Activated CD4-positive, alpha-beta memory T cell treated with anti-CD3 and anti-CD28 coated beads for 36 hours (primary cell): Measurements from ENCODE around the gene KIAA1549. TPM values are rescaled to one million over a fixed set of nuclear protein-coding genes. Genes with fewer than 3 reads are reported as not detected.

Source experiments
- CTCF ChIA-PET: fragments of 350-600 bp; sonication (Branson Sonifier 250); formaldehyde crosslinking; loops from one replicate; lab custom pipeline; 2021; ENCODE audit warnings: antibody characterized with exemption, inconsistent platforms; lab: Charles Lee
- POLR2A ChIA-PET: fragments of 350-600 bp; sonication (Branson Sonifier 250); formaldehyde crosslinking; loops from one replicate; lab custom pipeline; 2021; ENCODE audit warnings: antibody characterized with exemption; lab: Charles Lee
- DNase-seq: peaks from one replicate; pipeline ENCODE4 v3.0.0-alpha.2; 2020
- H3K27ac Mint-ChIP-seq: one replicate; pipeline ENCODE4 v1.8.0; 2021; ENCODE audit warnings: mixed read lengths
- H3K27me3 Mint-ChIP-seq: one replicate; pipeline ENCODE4 v1.8.0; 2021; ENCODE audit warnings: mixed read lengths
- H3K36me3 Mint-ChIP-seq: one replicate; pipeline ENCODE4 v1.8.0; 2021; ENCODE audit warnings: mixed read lengths
- H3K4me1 Mint-ChIP-seq: one replicate; pipeline ENCODE4 v1.8.0; 2021; ENCODE audit warnings: low read depth, mixed read lengths
- H3K4me3 Mint-ChIP-seq: one replicate; pipeline ENCODE4 v1.8.0; 2021; ENCODE audit warnings: mild to moderate bottlenecking, mixed read lengths
- H3K9me3 Mint-ChIP-seq: one replicate; pipeline ENCODE4 v1.8.0; 2021; ENCODE audit warnings: mixed read lengths
- intact Hi-C: fragments of 100-400 bp; cut with micrococcal nuclease; formaldehyde crosslinking; loops from one replicate; pipeline ENCODE4 v1.15.1; 2023
- total RNA-seq, 2 experiments: library from RNA; stranded (reverse); gene quantifications; one replicate each; pipeline ENCODE4 v1.2.3, GENCODE V29; 2021

KIAA1549 gene
- total RNA-seq, 2 experiments from 2014 or later, result 0.85 to 0.95 TPM

- no peak for DNase-seq
- Mint-ChIP-seq H3K36me3 (no peaks in the 10 kb centered on the region), H3K9me3 (no peaks in the 10 kb centered on the region), H3K27ac (no peak overlapping the region), H3K4me1 (peaks cover 35% of the 10 kb centered on the region), H3K27me3 (peaks cover 20% of the 10 kb centered on the region), H3K4me3 (no peak overlapping the region)
- CTCF ChIA-PET, result interaction anchor here (2.4 kb wide), 1 partner anchor 12 kb away, joined by 10 read pairs; no protein-coding TSS in a partner anchor
- POLR2A ChIA-PET, result no interaction called here
- intact Hi-C loops, result loop anchor here (1.0 kb wide), 1 partner anchor 147 kb away; no protein-coding TSS in a partner anchor
Observed at GRCh38 chr7:138898802-138899201, 82.4 kb downstream of the KIAA1549 start.

DNA sequence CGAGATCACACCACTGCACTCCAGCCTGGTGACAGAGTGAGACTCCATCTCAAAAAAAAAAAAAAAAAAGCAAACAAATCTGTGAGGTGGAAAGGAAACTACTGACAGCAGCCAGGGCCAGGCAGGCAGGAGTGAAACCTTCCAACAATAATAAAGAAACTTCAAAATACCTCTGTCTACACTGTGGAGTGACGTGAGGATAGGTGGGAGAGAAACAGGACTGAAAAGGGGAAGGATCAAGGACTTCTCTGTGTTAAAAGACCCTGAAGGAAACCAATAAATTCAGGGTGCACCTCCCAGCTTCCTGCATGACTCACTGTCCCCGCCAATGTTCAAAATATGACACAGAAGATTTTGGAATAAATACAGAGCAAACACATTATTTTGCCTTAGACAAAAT is 82.9 kb downstream of the KIAA1549 start:
- Mint-ChIP-seq H3K36me3 (no peaks in the 10 kb centered on the region), H3K9me3 (no peaks in the 10 kb centered on the region), H3K27me3 (peaks cover 15% of the 10 kb centered on the region), H3K4me3 (peak overlapping the region; percentile 21), H3K4me1 (peaks cover 30% of the 10 kb centered on the region), H3K27ac (peak overlapping the region; percentile 70)
- ChIA-PET CTCF (interaction anchor here (2.4 kb wide), 1 partner anchor 12 kb away, joined by 10 read pairs; no protein-coding TSS in a partner anchor), POLR2A (no interaction called here)
- DNase-seq, result peak; percentile 45
- intact Hi-C loops, result loop anchor here (1.0 kb wide), 1 partner anchor 146 kb away; no protein-coding TSS in a partner anchor

GRCh38 chr7:138895679-138896078 is 85.5 kb downstream of the KIAA1549 start:
- peaks cover 13% of the 10 kb centered on the region for H3K27me3 Mint-ChIP-seq
- H3K4me1 Mint-ChIP-seq, result peaks cover 16% of the 10 kb centered on the region
- DNase-seq, result no peak
- intact Hi-C loops, result no loop called here
- H3K9me3 Mint-ChIP-seq, result no peaks in the 10 kb centered on the region
- ChIA-PET POLR2A (no interaction called here), CTCF (interaction anchor here (4.0 kb wide), 1 partner anchor 10 kb away, joined by 27 read pairs; no protein-coding TSS in a partner anchor)
- H3K36me3 Mint-ChIP-seq, result no peaks in the 10 kb centered on the region
- no peak overlapping the region for H3K4me3 Mint-ChIP-seq
- no peak overlapping the region for H3K27ac Mint-ChIP-seq

DNA sequence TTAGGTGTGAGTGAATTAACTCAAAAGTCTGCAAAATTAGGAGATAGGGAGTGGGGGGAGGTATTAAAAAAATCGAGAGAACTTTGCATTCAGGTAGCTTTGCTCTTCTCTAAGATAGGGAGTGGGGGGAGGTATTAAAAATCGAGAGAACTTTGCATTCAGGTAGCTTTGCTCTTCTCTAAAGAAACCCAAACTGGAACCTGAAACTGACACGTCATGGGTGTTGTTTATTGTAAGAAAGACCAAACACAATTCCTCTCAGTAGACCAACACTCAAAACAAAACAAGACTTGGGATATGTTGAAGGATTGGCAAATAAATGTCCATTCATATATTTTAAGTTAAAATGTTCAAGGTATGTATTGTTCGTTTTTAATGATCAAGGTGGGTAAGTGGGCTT is 87.9 kb downstream of the KIAA1549 start:
- H3K27me3 Mint-ChIP-seq, result peaks cover 11% of the 10 kb centered on the region
- no peak overlapping the region for H3K4me3 Mint-ChIP-seq
- H3K27ac Mint-ChIP-seq, result no peak overlapping the region
- POLR2A ChIA-PET, result no interaction called here
- intact Hi-C loops, result no loop called here
- no peaks in the 10 kb centered on the region for H3K9me3 Mint-ChIP-seq
- H3K36me3 Mint-ChIP-seq, result no peaks in the 10 kb centered on the region
- CTCF ChIA-PET, result interaction anchor here (0.6 to 1.0 kb wide), 2 partner anchors 124 to 166 kb away, joined by 3 to 4 read pairs; no protein-coding TSS in a partner anchor
- DNase-seq, result no peak
- peaks cover 7% of the 10 kb centered on the region for H3K4me1 Mint-ChIP-seq

- CTCF ChIA-PET, result interaction anchor here (1.0 kb wide), 1 partner anchor 124 kb away, joined by 3 read pairs; no protein-coding TSS in a partner anchor
- Mint-ChIP-seq H3K4me1 (peaks cover 2% of the 10 kb centered on the region), H3K27ac (no peak overlapping the region)
Observed at GRCh38 chr7:138892812-138893211, 88.4 kb downstream of the KIAA1549 start.

DNA sequence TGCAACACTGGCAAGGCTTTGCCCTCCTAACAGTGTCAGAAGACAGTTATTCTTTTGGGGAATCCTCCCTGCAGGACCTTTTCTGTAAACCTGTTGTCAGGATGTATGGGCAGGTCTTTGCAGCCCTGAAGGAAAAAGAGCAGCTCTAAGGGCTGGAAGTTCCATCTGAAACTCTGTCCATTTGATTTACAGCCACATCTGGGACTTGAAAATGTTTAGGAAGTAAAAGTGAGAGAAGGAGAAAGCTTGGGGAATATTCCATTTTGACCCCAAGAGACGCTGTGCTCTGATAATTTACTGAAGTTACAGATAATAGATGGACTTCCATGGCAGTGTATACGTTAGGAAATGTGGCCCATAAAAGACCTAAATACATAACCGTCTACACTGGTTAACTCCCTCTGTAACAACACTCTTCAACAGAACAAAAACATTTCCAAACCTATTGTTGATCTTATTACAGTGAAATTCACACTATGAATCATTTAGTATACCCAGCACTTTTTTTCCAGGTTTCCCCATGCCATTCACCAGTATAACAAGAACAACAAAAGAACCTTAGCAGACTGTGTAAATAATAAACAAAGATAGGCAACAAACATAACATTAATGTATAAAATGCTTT is 89.1 kb downstream of the KIAA1549 start:
- CTCF ChIA-PET, result interaction anchor here (1.0 kb wide), 1 partner anchor 125 kb away, joined by 3 read pairs; no protein-coding TSS in a partner anchor
- intact Hi-C loops, result no loop called here
- Mint-ChIP-seq H3K27ac (no peak overlapping the region), H3K9me3 (no peaks in the 10 kb centered on the region), H3K4me1 (no peaks in the 10 kb centered on the region), H3K4me3 (no peak overlapping the region), H3K27me3 (peaks cover 11% of the 10 kb centered on the region), H3K36me3 (no peaks in the 10 kb centered on the region)
- DNase-seq, result no peak
- POLR2A ChIA-PET, result no interaction called here

More at GRCh38 chr7:138892812-138893211, 88.4 kb downstream of the KIAA1549 start:
- no peak for DNase-seq
- intact Hi-C loops, result no loop called here
- Mint-ChIP-seq H3K9me3 (no peaks in the 10 kb centered on the region), H3K36me3 (no peaks in the 10 kb centered on the region), H3K4me3 (no peak overlapping the region), H3K27me3 (peaks cover 11% of the 10 kb centered on the region)
- POLR2A ChIA-PET, result no interaction called here

DNA sequence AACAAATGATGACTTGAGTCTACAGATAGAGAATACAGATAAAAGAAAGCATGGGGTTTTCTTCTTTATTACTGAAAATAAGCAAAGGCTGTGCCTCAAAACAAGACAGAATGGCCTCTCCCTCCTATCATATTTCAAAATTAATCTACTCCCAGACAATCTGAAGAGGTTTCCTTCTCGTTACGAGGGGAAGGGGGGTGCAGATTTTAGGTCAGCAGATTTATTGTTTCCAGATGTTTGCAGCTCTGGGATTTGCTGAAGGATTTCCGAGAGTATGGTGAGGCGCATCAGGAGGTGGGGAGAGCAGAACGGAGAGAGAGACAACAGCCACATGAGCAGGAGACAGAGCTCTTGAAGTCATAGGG is 89.8 kb downstream of the KIAA1549 start:
- intact Hi-C loops, result no loop called here
- Mint-ChIP-seq H3K27ac (no peak overlapping the region), H3K36me3 (no peaks in the 10 kb centered on the region), H3K9me3 (no peaks in the 10 kb centered on the region), H3K4me3 (no peak overlapping the region), H3K4me1 (peaks cover 2% of the 10 kb centered on the region), H3K27me3 (peaks cover 11% of the 10 kb centered on the region)
- POLR2A ChIA-PET, result interaction anchor here (0.5 kb wide), 1 partner anchor 177 kb away, joined by 3 read pairs; no protein-coding TSS in a partner anchor
- CTCF ChIA-PET, result no interaction called here
- DNase-seq, result no peak

- Mint-ChIP-seq H3K27me3 (peaks cover 8% of the 10 kb centered on the region), H3K36me3 (no peaks in the 10 kb centered on the region), H3K4me3 (no peak overlapping the region), H3K9me3 (no peaks in the 10 kb centered on the region), H3K4me1 (peaks cover 4% of the 10 kb centered on the region), H3K27ac (no peak overlapping the region)
- intact Hi-C loops, result no loop called here
- no peak for DNase-seq
- CTCF ChIA-PET, result no interaction called here
- POLR2A ChIA-PET, result interaction anchor here (0.5 kb wide), 1 partner anchor 177 kb away, joined by 3 read pairs; no protein-coding TSS in a partner anchor
Observed at GRCh38 chr7:138890499-138891445, 90.4 kb downstream of the KIAA1549 start.

DNA sequence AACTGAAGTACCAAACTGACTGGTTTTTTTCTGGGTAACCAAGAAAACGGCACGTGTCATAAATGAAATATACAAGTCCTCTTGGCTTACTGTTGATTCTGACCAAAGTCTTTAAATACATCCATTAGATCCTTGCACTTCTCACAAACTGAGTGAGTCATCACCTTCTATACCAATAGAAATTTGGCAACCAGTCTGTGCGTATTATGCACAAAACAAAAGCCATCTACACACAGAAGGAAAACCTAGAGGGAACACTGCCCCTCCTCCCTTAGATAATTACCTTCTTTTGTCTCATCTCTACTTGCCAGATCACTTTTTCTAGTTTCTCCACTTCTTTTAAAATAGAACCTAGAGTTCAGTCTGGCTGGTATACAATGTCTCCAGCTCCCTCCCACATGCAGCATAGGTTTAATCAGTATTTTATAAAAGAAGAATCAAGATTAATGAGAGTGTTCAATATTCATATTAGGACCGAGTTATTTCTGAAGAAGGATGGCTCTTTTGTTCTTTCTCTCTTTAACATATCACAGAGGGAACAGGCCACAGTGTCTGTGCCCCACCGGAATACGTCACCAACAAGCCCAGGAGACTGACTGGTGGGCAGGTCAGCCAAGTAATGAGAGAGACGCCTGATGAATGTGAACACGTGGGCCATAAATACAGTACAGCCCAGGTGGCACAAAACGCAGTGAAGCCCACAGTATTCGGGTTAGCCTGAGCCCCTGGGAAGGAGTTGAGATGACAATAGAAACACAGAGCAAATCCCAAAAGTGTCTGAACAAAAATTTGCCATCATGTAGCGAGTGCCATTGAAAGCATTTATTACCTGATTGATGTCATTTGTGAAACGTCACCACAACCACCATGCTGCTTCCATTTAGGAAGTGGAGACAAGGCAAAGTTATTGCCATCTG is 91.3 kb downstream of the KIAA1549 start:
- intact Hi-C loops, result loop anchor here (5.0 to 10.0 kb wide), 2 partner anchors 242 to 455 kb away; partner anchors contain the start of gene FMC1
- Mint-ChIP-seq H3K27me3 (peaks cover 3% of the 10 kb centered on the region), H3K4me1 (peaks cover 4% of the 10 kb centered on the region), H3K9me3 (no peaks in the 10 kb centered on the region), H3K36me3 (no peaks in the 10 kb centered on the region), H3K27ac (no peak overlapping the region), H3K4me3 (no peak overlapping the region)
- CTCF ChIA-PET, result no interaction called here
- DNase-seq, result no peak
- POLR2A ChIA-PET, result no interaction called here

DNA sequence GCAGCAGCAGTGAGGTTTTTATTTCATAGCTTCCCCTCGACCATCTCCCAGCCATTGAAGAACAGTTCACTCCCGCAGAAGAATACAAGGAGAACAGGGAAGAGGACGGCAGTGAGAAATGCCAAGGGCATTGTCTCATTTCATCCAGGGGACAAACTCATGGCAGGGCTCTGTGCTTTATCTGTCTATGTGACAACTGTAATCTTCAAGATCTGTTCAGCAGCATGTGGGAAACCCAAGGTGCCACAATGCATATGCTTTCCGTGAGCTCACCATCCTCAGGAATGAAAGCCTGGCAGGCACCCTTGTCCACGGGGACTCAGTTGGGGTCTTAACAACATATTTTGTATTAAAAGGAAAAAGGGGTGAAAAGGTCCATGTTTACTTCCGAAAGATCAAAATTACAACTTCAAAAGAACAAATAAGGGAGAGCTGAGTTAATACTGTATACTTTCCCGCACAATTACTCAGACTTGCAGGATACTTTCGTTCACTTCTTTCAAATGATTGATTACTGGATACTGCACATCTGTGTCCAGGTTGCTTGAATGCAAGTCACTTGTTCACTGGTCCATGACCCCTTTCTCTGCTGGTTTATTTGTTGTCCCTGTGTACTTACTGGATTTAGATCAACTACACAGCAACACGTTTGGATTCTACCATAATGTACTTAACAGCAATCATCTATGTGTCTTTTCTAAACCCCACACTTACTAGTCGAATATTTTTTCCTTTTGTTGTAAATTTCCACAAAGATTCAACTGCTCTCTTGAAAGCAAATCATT is 93.1 kb downstream of the KIAA1549 start:
- POLR2A ChIA-PET, result no interaction called here
- no peak for DNase-seq
- Mint-ChIP-seq H3K36me3 (no peaks in the 10 kb centered on the region), H3K4me3 (no peak overlapping the region), H3K4me1 (peaks cover 4% of the 10 kb centered on the region), H3K27me3 (no peaks in the 10 kb centered on the region), H3K27ac (no peak overlapping the region), H3K9me3 (no peaks in the 10 kb centered on the region)
- intact Hi-C loops, result loop anchor here (2.0 to 10.0 kb wide), 3 partner anchors 187 to 457 kb away; partner anchors contain the start of gene FMC1
- CTCF ChIA-PET, result interaction anchor here (2.7 to 3.1 kb wide), 2 partner anchors 13 to 94 kb away, joined by 12 to 60 read pairs; no protein-coding TSS in a partner anchor
